ENCODE data around the gene FANCC.
A peak's percentile ranks its signal among the peaks of the same experiment; 100 is the strongest.

The FANCC gene

DNA sequence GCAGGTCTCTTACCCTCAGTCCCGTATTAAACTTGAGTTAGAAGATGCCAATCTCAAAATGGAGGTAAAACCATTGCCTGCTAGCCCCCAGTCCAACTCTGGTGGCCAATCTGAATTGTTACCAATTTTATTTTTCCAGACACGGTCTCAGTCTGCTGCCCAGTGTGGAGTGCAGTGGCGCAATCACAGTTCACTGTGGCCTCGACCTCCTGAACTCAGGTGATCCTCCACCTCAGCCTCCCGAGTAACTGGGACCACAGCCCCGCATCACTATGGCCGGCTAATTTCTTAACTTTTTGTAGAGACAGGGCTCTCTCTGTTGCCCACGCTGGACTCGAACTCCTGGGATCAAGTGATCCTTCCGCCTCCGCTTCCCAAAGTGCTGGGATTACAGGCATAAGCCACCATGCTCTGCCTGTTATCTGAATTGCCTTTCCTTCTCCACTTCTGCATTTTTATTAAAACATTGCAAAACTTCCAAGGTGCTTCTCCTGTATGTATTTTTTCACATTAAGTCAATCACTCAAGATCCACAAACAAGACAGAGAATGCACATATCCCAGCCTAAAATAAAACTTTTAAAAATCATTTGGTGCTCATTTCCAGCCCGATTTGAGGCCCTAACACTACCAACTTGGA, 2.3 kb downstream of the FANCC start:
- no peak for DNase-seq
- TF ChIP-seq CTCF (IDR thresholded peaks at IDR 0.05; ENCODE audit: low read depth, low read length), result no peak
- no peak overlapping the region; the same call in 1 of the 2 replicates for H3K27ac ChIP-seq
- no peak overlapping the region for H3K4me3 ChIP-seq (ENCODE audit: low read depth, low read length)
- no peaks in the 10 kb centered on the region for H3K27me3 ChIP-seq (ENCODE audit: insufficient read depth, low read depth, severe bottlenecking)
- H3K36me3 ChIP-seq, result peaks cover 3% of the 10 kb centered on the region; the same call in 1 of the 2 replicates
- no peaks in the 10 kb centered on the region for H3K9me3 ChIP-seq (ENCODE audit: severe bottlenecking)

GRCh38 chr9:95313010-95313498, 4.5 kb downstream of the FANCC start:
- no peak overlapping the region for H3K27ac ChIP-seq
- DNase-seq, result peak; percentile 84
- H3K9me3 ChIP-seq (ENCODE audit: severe bottlenecking), result no peaks in the 10 kb centered on the region
- H3K27me3 ChIP-seq (ENCODE audit: insufficient read depth, low read depth, severe bottlenecking), result no peaks in the 10 kb centered on the region
- H3K36me3 ChIP-seq, result peaks cover 3% of the 10 kb centered on the region; the same call in 1 of the 2 replicates
- H3K4me3 ChIP-seq (ENCODE audit: low read depth, low read length), result peak overlapping the region; percentile 18
- TF ChIP-seq CTCF (IDR thresholded peaks at IDR 0.05; ENCODE audit: low read depth, low read length), result no peak

DNA sequence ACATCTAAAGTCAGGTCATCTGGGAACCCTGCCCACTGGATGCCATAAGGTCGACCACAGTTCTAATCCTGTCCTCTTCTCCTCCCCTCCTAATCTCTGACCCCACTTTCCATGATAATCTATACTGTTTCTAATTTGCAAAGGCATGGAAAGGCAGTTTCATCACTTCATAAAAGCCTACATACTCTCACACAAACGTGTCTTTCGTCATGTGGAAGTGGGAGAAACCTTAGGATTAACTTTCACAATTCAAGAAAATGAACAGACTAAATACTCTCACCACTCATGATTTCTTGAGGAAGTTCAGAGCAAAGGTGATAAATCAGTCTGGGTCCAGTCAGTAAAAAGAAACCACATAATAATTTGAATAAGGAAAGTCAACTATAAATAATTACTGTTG, 5.5 kb downstream of the FANCC start:
- H3K4me3 ChIP-seq (ENCODE audit: low read depth, low read length), result no peak overlapping the region
- no peaks in the 10 kb centered on the region for H3K36me3 ChIP-seq
- no peak overlapping the region for H3K27ac ChIP-seq
- no peak for TF ChIP-seq CTCF (IDR thresholded peaks at IDR 0.05; ENCODE audit: low read depth, low read length)
- no peaks in the 10 kb centered on the region for H3K9me3 ChIP-seq (ENCODE audit: severe bottlenecking)
- no peak for DNase-seq
- no peaks in the 10 kb centered on the region for H3K27me3 ChIP-seq (ENCODE audit: insufficient read depth, low read depth, severe bottlenecking)

GRCh38 chr9:95307538-95307937, 10.0 kb downstream of the FANCC start:
- no peak for TF ChIP-seq CTCF (IDR thresholded peaks at IDR 0.05; ENCODE audit: low read depth, low read length)
- Histone ChIP-seq H3K36me3 (no peaks in the 10 kb centered on the region), H3K4me3 (ENCODE audit: low read depth, low read length) (no peak overlapping the region), H3K9me3 (ENCODE audit: severe bottlenecking) (no peaks in the 10 kb centered on the region), H3K27me3 (ENCODE audit: insufficient read depth, low read depth, severe bottlenecking) (no peaks in the 10 kb centered on the region), H3K27ac (no peak overlapping the region)
- no peak for DNase-seq

GRCh38 chr9:95306819-95307218, 10.7 kb downstream of the FANCC start:
- no peak for DNase-seq
- Histone ChIP-seq H3K9me3 (ENCODE audit: severe bottlenecking) (no peaks in the 10 kb centered on the region), H3K4me3 (ENCODE audit: low read depth, low read length) (no peak overlapping the region), H3K36me3 (no peaks in the 10 kb centered on the region), H3K27me3 (ENCODE audit: insufficient read depth, low read depth, severe bottlenecking) (no peaks in the 10 kb centered on the region), H3K27ac (no peak overlapping the region)
- no peak for TF ChIP-seq CTCF (IDR thresholded peaks at IDR 0.05; ENCODE audit: low read depth, low read length)

Measured in WERI-Rb-1 (cell line).